Neural cell (in vitro differentiated cells): ENCODE data around the gene HSH2D. TPM values are rescaled to one million over a fixed set of nuclear protein-coding genes. Genes with fewer than 3 reads are reported as not detected.

ENCODE experiments used
- H2AFZ ChIP-seq: fragments of 200-600, 300-800 bp; sonication (generic), shearing (Covaris generic); 2 replicates; pipeline ENCODE4 v1.6.0; 2014; ENCODE audit warnings: low read depth, mild to moderate bottlenecking, antibody characterized with exemption, low read length, moderate library complexity
- H3F3A ChIP-seq: fragments of 200-600 bp; shearing (Covaris generic); 2 replicates; pipeline ENCODE4 v1.6.1; 2016; ENCODE audit warnings: mild to moderate bottlenecking, moderate library complexity, mixed read lengths, antibody characterized with exemption, low read length; ENCODE audit not compliant: insufficient read depth, poor library complexity, severe bottlenecking
- H3K27ac ChIP-seq: fragments of 200-600, 300-800 bp; sonication (generic), shearing (Covaris generic); 2 replicates; pipeline ENCODE4 v1.5.1; 2014; ENCODE audit warnings: mild to moderate bottlenecking, low read length, moderate library complexity
- H3K27me3 ChIP-seq: fragments of 300-800, 200-600 bp; sonication (generic), shearing (Covaris generic); 2 replicates; pipeline ENCODE4 v1.6.0; 2014; ENCODE audit warnings: mild to moderate bottlenecking, low read depth, low read length, moderate library complexity; ENCODE audit not compliant: insufficient read depth
- H3K36me3 ChIP-seq: fragments of 300-800, 200-600 bp; sonication (generic), shearing (Covaris generic); 2 replicates; pipeline ENCODE4 v1.5.1; 2014; ENCODE audit warnings: mild to moderate bottlenecking, antibody characterized with exemption, low read length, moderate library complexity; ENCODE audit not compliant: insufficient read depth
- H3K4me2 ChIP-seq: fragments of 300-800, 200-600 bp; sonication (generic), shearing (Covaris generic); 2 replicates; pipeline ENCODE4 v1.6.0; 2014; ENCODE audit warnings: mild to moderate bottlenecking, low read length
- H3K4me3 ChIP-seq: fragments of 300-800, 200-600 bp; sonication (generic), shearing (Covaris generic); 2 replicates; pipeline ENCODE4 v1.5.1; 2014; ENCODE audit warnings: mild to moderate bottlenecking, low read length, moderate library complexity
- H3K79me2 ChIP-seq: fragments of 200-600 bp; shearing (Covaris generic); replicated peaks from 2 replicates; pipeline ENCODE4 v1.6.0; 2014; ENCODE audit warnings: mild to moderate bottlenecking, low read length, moderate library complexity; ENCODE audit not compliant: insufficient read depth
- H3K9ac ChIP-seq: fragments of 300-800, 200-600 bp; sonication (generic), shearing (Covaris generic); 2 replicates; pipeline ENCODE4 v1.6.1; 2016; ENCODE audit warnings: mild to moderate bottlenecking, low read length, mixed read lengths
- H3K9me2 ChIP-seq: fragments of 200-600 bp; shearing (Covaris generic); 2 replicates; pipeline ENCODE4 v1.6.1; 2016; ENCODE audit warnings: mild to moderate bottlenecking, low read length, mixed read lengths; ENCODE audit not compliant: insufficient read depth
- H3K9me3 ChIP-seq: fragments of 200-600, 300-800 bp; sonication (generic), shearing (Covaris generic); 2 replicates; pipeline ENCODE4 v1.6.1; 2016; ENCODE audit warnings: mild to moderate bottlenecking, mixed run types, low read length, moderate library complexity, mixed read lengths
- H4K20me1 ChIP-seq: fragments of 200-600 bp; shearing (Covaris generic); 2 replicates; pipeline ENCODE4 v1.6.1; 2016; ENCODE audit warnings: mild to moderate bottlenecking, mixed run types; ENCODE audit not compliant: insufficient read depth
- EP300 ChIP-seq: fragments of 450-650 bp; conservative IDR thresholded peaks from 2 replicates; pipeline ENCODE4 v1.6.1; 2014; ENCODE audit warnings: antibody characterized with exemption, mild to moderate bottlenecking, moderate library complexity; ENCODE audit not compliant: poor library complexity, severe bottlenecking
- EZH2 ChIP-seq: fragments of 200-600, 300-800 bp; shearing (Covaris generic), sonication (generic); IDR thresholded peaks from 2 replicates; pipeline ENCODE4 v1.6.1; 2014; ENCODE audit warnings: antibody characterized with exemption, low read length, borderline replicate concordance, mild to moderate bottlenecking; ENCODE audit not compliant: insufficient read depth, poor library complexity, severe bottlenecking
- MXI1 ChIP-seq: fragments of 450-650 bp; conservative IDR thresholded peaks from 2 replicates; pipeline ENCODE4 v1.6.1; 2014; ENCODE audit warnings: antibody characterized with exemption, mild to moderate bottlenecking; ENCODE audit not compliant: poor library complexity, severe bottlenecking
- POLR2AphosphoS5 ChIP-seq: IDR thresholded peaks from 2 replicates; pipeline ENCODE4 v1.6.1; 2012
- RAD21 ChIP-seq: fragments of 450-650 bp; conservative IDR thresholded peaks from 2 replicates; pipeline ENCODE4 v1.6.1; 2014; ENCODE audit warnings: antibody characterized with exemption, mild to moderate bottlenecking, moderate library complexity
- SMC3 ChIP-seq: fragments of 450-650 bp; conservative IDR thresholded peaks from 2 replicates; pipeline ENCODE4 v1.6.1; 2014; ENCODE audit warnings: antibody characterized with exemption, mild to moderate bottlenecking, moderate library complexity; ENCODE audit not compliant: poor library complexity
- TAF1 ChIP-seq: IDR thresholded peaks from 2 replicates; pipeline ENCODE4 v1.6.1; 2012; ENCODE audit warnings: low read depth
- polyA plus RNA-seq: library from polyadenylated mRNA; depleted of rRNA; stranded (reverse); fragments of >200 nt; gene quantifications from 2 replicates; pipeline ENCODE4 v1.2.3, GENCODE V29; 2014
- TF ChIP-seq, protein P1 (sequence below): fragments of 450-650 bp; IDR thresholded peaks from 2 replicates; pipeline ENCODE4 v1.5.1; 2014; ENCODE audit warnings: antibody characterized with exemption, mild to moderate bottlenecking, moderate library complexity; ENCODE audit not compliant: poor library complexity, severe bottlenecking
- TF ChIP-seq, protein P2 (sequence below): IDR thresholded peaks from 2 replicates; pipeline ENCODE4 v1.6.1; 2012; ENCODE audit warnings: borderline replicate concordance

The HSH2D gene
- polyA plus RNA-seq, 1 donor from 2014 or later: not detected

DNA sequence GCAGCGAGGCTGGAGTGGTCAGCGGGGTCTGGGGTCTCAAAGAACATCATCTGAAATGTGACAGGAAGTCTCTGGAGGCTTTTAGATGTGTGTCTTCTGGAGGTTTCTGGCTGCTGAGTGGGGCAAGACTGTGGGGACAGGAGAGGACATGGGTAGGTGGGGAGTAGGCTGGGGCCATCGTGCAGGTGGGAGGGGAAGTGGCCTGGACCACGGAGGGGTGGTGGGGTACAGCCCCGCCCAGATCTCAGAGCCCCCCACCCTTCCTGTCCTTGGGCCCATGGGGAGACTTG, 60.5 kb downstream of the HSH2D start:
- no peaks in the 10 kb centered on the region for H3K9me2 ChIP-seq
- H4K20me1 ChIP-seq: no peaks in the 10 kb centered on the region
- H3K9ac ChIP-seq: no peak overlapping the region
- H3K36me3 ChIP-seq: no peaks in the 10 kb centered on the region
- H3K9me3 ChIP-seq: no peaks in the 10 kb centered on the region
- H3K27ac ChIP-seq: no peak overlapping the region
- H3K27me3 ChIP-seq: no peaks in the 10 kb centered on the region
- H3K79me2 ChIP-seq: peaks cover 12% of the 10 kb centered on the region
- H3K4me3 ChIP-seq: no peak overlapping the region
- H2AFZ ChIP-seq: no peak overlapping the region
- H3F3A ChIP-seq: no peaks in the 10 kb centered on the region
- TF ChIP-seq TAF1 (no peak), SMC3 (no peak), POLR2AphosphoS5 (no peak), EZH2 (no peak), RAD21 (no peak), MXI1 (no peak), EP300 (no peak)
- TF ChIP-seq, protein P1, sequence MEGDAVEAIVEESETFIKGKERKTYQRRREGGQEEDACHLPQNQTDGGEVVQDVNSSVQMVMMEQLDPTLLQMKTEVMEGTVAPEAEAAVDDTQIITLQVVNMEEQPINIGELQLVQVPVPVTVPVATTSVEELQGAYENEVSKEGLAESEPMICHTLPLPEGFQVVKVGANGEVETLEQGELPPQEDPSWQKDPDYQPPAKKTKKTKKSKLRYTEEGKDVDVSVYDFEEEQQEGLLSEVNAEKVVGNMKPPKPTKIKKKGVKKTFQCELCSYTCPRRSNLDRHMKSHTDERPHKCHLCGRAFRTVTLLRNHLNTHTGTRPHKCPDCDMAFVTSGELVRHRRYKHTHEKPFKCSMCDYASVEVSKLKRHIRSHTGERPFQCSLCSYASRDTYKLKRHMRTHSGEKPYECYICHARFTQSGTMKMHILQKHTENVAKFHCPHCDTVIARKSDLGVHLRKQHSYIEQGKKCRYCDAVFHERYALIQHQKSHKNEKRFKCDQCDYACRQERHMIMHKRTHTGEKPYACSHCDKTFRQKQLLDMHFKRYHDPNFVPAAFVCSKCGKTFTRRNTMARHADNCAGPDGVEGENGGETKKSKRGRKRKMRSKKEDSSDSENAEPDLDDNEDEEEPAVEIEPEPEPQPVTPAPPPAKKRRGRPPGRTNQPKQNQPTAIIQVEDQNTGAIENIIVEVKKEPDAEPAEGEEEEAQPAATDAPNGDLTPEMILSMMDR: no peak
- TF ChIP-seq, protein P2, sequence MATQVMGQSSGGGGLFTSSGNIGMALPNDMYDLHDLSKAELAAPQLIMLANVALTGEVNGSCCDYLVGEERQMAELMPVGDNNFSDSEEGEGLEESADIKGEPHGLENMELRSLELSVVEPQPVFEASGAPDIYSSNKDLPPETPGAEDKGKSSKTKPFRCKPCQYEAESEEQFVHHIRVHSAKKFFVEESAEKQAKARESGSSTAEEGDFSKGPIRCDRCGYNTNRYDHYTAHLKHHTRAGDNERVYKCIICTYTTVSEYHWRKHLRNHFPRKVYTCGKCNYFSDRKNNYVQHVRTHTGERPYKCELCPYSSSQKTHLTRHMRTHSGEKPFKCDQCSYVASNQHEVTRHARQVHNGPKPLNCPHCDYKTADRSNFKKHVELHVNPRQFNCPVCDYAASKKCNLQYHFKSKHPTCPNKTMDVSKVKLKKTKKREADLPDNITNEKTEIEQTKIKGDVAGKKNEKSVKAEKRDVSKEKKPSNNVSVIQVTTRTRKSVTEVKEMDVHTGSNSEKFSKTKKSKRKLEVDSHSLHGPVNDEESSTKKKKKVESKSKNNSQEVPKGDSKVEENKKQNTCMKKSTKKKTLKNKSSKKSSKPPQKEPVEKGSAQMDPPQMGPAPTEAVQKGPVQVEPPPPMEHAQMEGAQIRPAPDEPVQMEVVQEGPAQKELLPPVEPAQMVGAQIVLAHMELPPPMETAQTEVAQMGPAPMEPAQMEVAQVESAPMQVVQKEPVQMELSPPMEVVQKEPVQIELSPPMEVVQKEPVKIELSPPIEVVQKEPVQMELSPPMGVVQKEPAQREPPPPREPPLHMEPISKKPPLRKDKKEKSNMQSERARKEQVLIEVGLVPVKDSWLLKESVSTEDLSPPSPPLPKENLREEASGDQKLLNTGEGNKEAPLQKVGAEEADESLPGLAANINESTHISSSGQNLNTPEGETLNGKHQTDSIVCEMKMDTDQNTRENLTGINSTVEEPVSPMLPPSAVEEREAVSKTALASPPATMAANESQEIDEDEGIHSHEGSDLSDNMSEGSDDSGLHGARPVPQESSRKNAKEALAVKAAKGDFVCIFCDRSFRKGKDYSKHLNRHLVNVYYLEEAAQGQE: no peak
- no peak overlapping the region for H3K4me2 ChIP-seq

DNA sequence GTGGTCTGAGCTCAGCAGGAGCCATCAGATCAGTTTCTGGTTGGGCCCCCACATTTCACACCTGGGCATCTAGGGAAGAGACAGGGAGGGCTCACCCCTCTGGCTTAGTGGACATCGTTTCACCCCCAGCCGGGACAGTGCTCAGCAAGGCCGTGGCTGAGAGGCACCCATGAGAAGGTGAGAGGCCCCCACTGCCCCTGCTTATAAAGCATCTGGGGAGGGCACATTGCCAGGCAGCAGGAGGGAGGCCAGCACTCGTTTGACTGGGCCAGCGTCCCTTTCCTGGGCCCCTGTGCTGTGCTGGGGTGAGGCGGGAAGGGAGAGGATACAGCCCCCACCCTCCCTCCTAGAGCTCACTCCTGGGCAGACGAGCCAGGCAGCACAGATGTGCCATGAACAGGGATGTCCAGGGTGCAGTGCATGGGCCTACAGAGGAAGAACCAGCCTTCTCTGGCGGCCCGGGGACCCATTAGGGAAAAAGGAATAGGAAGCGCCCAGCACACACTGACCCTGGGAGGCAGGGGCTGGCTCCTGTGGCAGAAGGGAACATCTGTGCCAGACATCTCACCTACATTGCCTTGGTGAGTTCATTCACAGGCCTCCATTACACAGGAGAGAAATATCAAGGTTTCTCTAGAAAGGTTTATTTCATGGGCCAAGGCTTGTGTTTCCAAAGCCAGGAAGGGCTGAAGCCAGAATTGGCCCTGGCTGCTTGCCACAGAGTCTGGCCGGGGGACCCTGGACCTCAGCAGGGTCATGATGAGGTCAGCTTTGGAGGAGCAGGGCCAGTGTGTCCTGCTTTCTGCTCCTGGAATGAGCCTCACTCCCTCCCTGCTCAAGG, 61.9 kb downstream of the HSH2D start:
- no peaks in the 10 kb centered on the region for H3K36me3 ChIP-seq
- H3K27me3 ChIP-seq: no peaks in the 10 kb centered on the region
- TF ChIP-seq EZH2: no peak
- no peak for TF ChIP-seq MXI1
- TF ChIP-seq, protein P2: no peak
- H3K4me3 ChIP-seq: no peak overlapping the region
- no peak overlapping the region for H2AFZ ChIP-seq
- no peaks in the 10 kb centered on the region for H3F3A ChIP-seq
- no peak overlapping the region for H3K4me2 ChIP-seq
- H4K20me1 ChIP-seq: no peaks in the 10 kb centered on the region
- peaks cover 5% of the 10 kb centered on the region for H3K79me2 ChIP-seq
- H3K9ac ChIP-seq: no peak overlapping the region
- H3K9me2 ChIP-seq: no peaks in the 10 kb centered on the region
- H3K9me3 ChIP-seq: no peaks in the 10 kb centered on the region
- H3K27ac ChIP-seq: no peak overlapping the region
